Subcutaneous abdominal adipose tissue (tissue), 5 donors: ENCODE data around the gene AKIRIN2.
A peak's percentile ranks its signal among the peaks of the same experiment; 100 is the strongest.

Source experiments
- H3K27ac ChIP-seq: one replicate; pipeline ENCODE4 v1.7.0; 2013; ENCODE audit warnings: low read depth, mild to moderate bottlenecking, inconsistent platforms, low read length, moderate library complexity
- H3K27me3 ChIP-seq, 5 donors: one replicate each; pipeline ENCODE4 v1.7.0; 2013; ENCODE audit warnings: low read length in 5 of 5, inconsistent platforms in 1 of 5; ENCODE audit not compliant: control insufficient read depth in 5 of 5, insufficient read depth in 4 of 5
- H3K36me3 ChIP-seq, 5 donors: one replicate each; pipeline ENCODE4 v1.7.0; 2013; ENCODE audit warnings: low read length in 5 of 5; ENCODE audit not compliant: control insufficient read depth in 5 of 5, insufficient read depth in 5 of 5
- H3K4me1 ChIP-seq, 5 donors: one replicate each; pipeline ENCODE4 v1.7.0; 2013; ENCODE audit warnings: low read length in 5 of 5, mild to moderate bottlenecking in 3 of 5, moderate library complexity in 1 of 5; ENCODE audit not compliant: control insufficient read depth in 5 of 5, insufficient read depth in 5 of 5
- H3K4me3 ChIP-seq, 5 donors: one replicate each; pipeline ENCODE4 v1.7.0; 2013; ENCODE audit warnings: low read length in 5 of 5, low read depth in 1 of 5
- H3K9ac ChIP-seq, 5 donors: one replicate each; pipeline ENCODE4 v1.7.0; 2013; ENCODE audit warnings: low read length in 5 of 5, mild to moderate bottlenecking in 4 of 5, moderate library complexity in 3 of 5
- H3K9me3 ChIP-seq, 5 donors: one replicate each; pipeline ENCODE4 v1.7.0; 2013; ENCODE audit warnings: low read length in 5 of 5; ENCODE audit not compliant: control insufficient read depth in 5 of 5
- donor health status: healthy.
- donor health status: healthy.
- donor health status: healthy.
- donor health status: healthy.
- donor health status: healthy.

AKIRIN2 gene

DNA sequence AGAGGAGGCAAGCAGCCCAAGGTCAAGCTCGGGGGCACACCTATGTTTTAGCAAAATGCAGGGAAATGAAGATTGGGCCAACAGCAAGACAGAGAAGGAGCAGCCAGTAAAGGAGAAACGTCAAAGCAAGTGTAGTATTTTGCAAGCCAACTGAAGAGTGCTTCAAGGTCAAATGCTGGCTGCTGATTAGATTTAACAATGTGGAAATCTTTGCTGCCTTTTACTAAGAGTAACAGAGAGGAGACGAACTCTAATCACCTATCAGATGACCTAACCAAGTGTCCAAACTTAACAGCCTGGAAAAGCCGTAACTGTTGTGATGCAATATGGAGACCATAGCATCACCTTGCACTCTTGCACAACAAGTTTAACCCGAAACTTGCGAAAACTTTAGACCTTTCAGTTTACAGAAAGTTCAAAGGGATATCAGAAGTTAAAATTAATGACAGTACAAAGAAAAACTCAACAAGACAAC, 30.4 kb downstream of the AKIRIN2 start:
- peaks cover 21 to 56% (median 26%) of the 10 kb centered on the region in 5 donors for H3K36me3 ChIP-seq
- peaks cover 0 to 16% (median 6%) of the 10 kb centered on the region in 5 donors for H3K4me1 ChIP-seq
- H3K4me3 ChIP-seq: no peak overlapping the region
- no peaks in the 10 kb centered on the region for H3K27me3 ChIP-seq
- no peaks in the 10 kb centered on the region for H3K9me3 ChIP-seq
- no peak overlapping the region for H3K9ac ChIP-seq
- peak overlapping the region; percentile 8 for H3K27ac ChIP-seq

DNA sequence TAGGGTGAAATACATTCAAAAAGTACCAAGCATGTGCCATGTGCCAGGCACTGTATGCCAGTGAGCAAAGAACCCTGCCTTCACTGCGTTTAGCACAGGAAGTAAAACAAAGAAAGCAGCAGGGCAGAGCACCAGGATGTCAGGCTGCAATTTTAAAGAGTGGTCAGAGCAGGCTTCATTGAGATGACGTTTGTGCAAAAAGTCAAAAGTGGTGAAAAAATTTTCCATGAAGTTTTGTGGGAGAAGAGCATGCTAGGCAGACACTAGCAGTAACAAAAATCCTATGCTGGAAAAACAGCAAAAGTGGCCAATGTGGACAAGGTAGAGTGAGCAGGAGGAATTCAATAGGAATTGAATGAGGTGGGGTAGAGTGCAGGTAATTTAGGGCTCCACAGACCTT, 31.3 kb downstream of the AKIRIN2 start:
- Histone ChIP-seq H3K27ac (peak overlapping the region; percentile 8), H3K4me1 (peaks cover 0 to 16% (median 6%) of the 10 kb centered on the region in 5 donors), H3K9ac (no peak overlapping the region), H3K36me3 (peaks cover 19 to 49% (median 24%) of the 10 kb centered on the region in 5 donors), H3K9me3 (no peaks in the 10 kb centered on the region), H3K4me3 (no peak overlapping the region), H3K27me3 (no peaks in the 10 kb centered on the region)

DNA sequence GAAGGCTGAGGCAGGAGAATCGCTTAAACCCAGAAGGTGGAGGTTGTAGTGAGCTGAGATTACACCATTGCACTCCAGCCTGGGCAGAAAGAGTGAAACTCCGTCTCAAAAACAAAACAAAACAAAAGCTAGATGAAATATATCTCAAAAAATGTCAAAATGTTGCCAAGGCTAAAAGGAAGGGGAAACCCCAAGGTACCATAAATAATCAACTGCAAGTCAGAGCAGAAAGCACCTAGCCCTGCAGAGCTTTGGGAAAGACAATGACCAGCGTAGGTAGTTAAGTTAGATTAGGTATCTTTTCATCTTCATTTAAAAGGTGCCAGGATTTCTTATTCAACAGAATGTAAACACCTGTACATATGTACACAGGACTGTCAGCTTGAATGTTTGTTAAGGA, 33.0 kb downstream of the AKIRIN2 start:
- Histone ChIP-seq H3K9ac (no peak overlapping the region), H3K36me3 (peaks cover 14 to 44% (median 16%) of the 10 kb centered on the region in 5 donors), H3K4me1 (peaks cover 0 to 18% (median 0%) of the 10 kb centered on the region in 5 donors), H3K27me3 (no peaks in the 10 kb centered on the region), H3K27ac (no peak overlapping the region), H3K4me3 (no peak overlapping the region), H3K9me3 (no peaks in the 10 kb centered on the region)

DNA sequence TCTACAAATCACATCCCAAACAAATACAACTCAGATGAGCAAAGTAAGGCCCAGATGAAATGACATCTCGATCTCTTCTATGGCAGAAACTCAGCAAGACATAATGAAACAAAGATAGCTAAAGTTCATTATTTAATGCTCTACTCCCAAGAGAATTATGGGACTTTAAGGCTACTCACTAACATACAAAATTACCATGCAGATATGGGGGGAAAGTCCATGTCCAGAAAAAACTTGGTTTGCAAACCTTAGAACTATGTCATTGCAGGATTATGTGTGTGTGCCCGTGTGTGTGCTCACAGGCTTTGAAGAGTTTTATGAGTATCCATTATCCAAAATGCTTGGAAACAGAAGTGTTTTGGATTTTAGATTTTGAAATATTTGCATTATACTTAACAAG, 34.0 kb downstream of the AKIRIN2 start:
- H3K4me1 ChIP-seq: peaks cover 0 to 22% (median 0%) of the 10 kb centered on the region in 5 donors
- no peaks in the 10 kb centered on the region for H3K27me3 ChIP-seq
- no peak overlapping the region for H3K27ac ChIP-seq
- no peaks in the 10 kb centered on the region for H3K9me3 ChIP-seq
- peaks cover 14 to 38% (median 19%) of the 10 kb centered on the region in 5 donors for H3K36me3 ChIP-seq
- no peak overlapping the region for H3K9ac ChIP-seq
- no peak overlapping the region for H3K4me3 ChIP-seq

DNA sequence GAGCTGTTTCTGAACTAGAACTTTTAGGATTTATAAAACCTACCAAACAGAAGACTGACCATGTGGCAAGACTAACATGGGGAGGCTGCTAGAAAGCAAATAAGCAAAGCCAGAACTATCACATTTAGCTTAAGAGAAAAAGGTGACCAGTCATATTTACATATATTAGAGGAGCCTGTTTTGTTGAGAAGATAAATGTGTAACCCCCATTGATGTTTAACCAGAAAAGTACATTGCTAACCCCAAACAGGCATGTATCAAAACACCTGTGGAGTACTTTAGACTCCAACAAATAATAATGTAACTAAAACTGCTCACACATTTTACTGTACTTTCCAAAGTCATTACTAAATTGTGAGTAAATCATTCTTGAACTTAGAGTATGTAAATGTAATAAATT, 35.0 kb downstream of the AKIRIN2 start:
- Histone ChIP-seq H3K27me3 (no peaks in the 10 kb centered on the region), H3K9ac (no peak overlapping the region), H3K36me3 (peaks cover 9 to 32% (median 19%) of the 10 kb centered on the region in 5 donors), H3K4me3 (no peak overlapping the region), H3K4me1 (peaks cover 0 to 22% (median 0%) of the 10 kb centered on the region in 5 donors), H3K9me3 (no peaks in the 10 kb centered on the region), H3K27ac (no peak overlapping the region)

DNA sequence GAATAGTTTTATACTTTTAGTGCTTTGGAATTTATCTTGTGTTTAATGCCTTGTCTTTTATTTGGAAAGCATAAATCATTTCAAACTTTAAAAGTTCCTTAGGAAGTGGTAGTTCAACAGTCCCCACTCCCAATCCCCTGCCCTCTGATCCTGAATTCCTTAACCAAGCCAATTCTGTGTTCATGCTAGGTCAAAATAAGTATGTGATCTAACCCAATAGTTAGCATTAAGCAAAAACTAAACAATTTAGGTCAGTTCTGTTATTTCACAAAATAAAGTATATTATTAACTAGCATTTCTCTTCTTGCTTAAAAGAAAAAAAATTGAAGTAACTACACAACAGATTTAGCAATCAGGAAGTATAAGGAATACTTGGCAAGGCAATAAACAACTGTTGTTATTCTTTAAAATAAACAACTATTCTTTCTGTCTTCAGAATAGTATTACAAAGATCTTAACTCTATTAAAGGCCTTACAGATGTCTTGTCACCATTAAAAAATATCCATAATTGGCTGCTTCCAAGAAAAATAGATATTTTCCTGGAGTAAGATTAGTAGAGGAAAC, 37.0 kb downstream of the AKIRIN2 start:
- Histone ChIP-seq H3K9me3 (no peaks in the 10 kb centered on the region), H3K4me3 (no peak overlapping the region), H3K27ac (peak overlapping the region; percentile 40), H3K4me1 (peaks cover 0 to 30% (median 0%) of the 10 kb centered on the region in 5 donors), H3K27me3 (no peaks in the 10 kb centered on the region), H3K36me3 (peaks cover 9 to 28% (median 11%) of the 10 kb centered on the region in 5 donors), H3K9ac (peak overlapping the region in 1 of 5 donors; percentile 13)

DNA sequence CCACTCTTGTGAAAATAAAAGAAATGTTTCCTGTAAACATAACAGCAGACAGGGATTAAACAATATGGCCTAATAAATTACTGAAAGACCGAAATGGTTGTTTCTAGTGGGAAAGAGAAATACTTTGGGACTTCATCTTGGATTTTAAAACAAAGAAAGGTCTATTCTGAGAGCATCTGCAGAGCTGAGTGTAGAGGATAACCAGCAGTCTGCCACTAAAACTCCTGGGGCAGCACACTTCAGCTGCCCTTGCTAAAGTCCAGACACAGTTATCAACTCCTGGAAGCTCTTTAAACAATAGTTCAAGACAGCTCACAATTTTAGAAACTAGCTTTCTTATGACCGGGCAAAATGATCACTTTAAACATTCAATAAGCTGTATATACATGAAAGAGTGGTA, 38.6 kb downstream of the AKIRIN2 start:
- Histone ChIP-seq H3K27me3 (no peaks in the 10 kb centered on the region), H3K27ac (no peak overlapping the region), H3K9ac (peak overlapping the region in 1 of 5 donors; percentile 32), H3K36me3 (peaks cover 3 to 22% (median 8%) of the 10 kb centered on the region in 5 donors), H3K9me3 (no peaks in the 10 kb centered on the region), H3K4me3 (no peak overlapping the region), H3K4me1 (peaks cover 0 to 32% (median 0%) of the 10 kb centered on the region in 5 donors)

DNA sequence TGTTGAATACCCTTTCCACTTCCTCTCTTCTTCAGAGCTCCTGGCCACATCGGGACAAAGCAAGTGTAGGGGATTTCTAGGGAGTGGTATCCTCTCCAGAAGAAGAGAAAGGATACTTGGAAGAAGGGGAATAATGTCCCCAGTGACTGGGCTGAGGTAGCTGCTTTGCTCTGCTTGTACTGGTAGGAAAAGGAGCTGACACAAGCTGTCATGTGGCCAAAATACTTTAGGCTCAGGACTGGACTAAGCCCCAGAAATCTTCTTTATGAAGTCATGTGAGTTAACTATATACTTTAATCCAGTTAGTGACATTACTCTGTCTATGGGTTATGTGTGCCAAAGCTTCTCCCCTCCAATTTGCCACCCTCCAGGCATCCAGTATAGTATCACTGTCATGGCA, 40.5 kb downstream of the AKIRIN2 start:
- Histone ChIP-seq H3K9me3 (no peaks in the 10 kb centered on the region), H3K27ac (peak overlapping the region; percentile 56), H3K36me3 (peaks cover 0 to 11% (median 2%) of the 10 kb centered on the region in 5 donors), H3K9ac (no peak overlapping the region), H3K27me3 (no peaks in the 10 kb centered on the region), H3K4me1 (peaks cover 0 to 35% (median 0%) of the 10 kb centered on the region in 5 donors), H3K4me3 (no peak overlapping the region)

DNA sequence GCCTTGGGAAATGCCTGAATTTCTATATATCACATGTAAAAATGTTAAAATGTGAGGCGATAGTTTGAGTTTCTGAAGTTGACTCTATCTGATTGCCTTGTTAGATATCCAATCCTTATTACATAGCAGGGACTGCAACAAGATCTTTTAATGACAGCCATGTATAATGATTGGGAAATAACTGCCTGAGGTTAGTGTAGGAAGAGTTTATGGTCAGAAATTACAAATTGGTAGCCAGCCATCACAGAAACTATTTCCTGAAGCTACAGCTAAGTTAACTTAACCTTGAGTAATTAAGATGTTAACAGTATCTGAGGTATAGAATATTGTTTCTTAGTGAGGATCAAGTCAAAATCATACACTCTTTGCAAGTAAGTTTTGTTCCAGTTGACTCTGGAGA, 41.0 kb downstream of the AKIRIN2 start:
- Histone ChIP-seq H3K4me3 (no peak overlapping the region), H3K4me1 (peaks cover 0 to 35% (median 0%) of the 10 kb centered on the region in 5 donors), H3K9ac (no peak overlapping the region), H3K27me3 (no peaks in the 10 kb centered on the region), H3K36me3 (peaks cover 0 to 11% (median 2%) of the 10 kb centered on the region in 5 donors), H3K27ac (peak overlapping the region; percentile 56), H3K9me3 (no peaks in the 10 kb centered on the region)

DNA sequence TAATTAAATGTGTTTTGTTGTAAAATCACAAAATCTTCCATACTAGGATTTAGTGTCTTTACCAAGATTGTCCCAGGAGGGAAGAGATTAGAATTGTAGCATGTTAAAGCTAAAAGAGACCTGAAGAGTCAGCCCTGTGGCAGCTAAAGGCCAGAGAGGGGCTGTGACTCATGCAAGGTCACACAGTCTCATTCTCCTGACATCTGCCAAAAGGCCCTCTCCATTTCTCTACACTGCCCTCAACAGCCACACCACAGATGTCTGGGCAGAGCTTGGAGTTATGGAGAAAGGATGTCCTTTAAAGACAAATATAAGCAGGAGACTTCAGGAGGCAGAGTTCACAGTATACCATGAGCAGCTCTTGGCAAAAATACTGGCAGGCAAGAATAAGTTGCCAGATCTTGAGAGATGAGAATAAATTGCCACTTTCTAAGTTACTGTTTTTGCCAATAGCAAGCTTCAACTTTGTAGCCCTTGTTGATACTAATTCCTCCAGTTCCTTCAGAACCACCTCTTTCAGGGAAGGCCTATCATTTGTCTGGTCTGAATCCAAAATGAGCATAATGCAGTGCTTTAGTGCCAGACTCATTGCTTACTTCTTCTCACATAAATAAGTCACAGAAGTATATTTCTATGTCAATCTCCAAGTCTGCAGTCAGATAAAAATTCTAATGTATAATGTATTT, 41.7 kb downstream of the AKIRIN2 start:
- peak overlapping the region; percentile 56 for H3K27ac ChIP-seq
- no peak overlapping the region for H3K9ac ChIP-seq
- peaks cover 0 to 34% (median 0%) of the 10 kb centered on the region in 5 donors for H3K4me1 ChIP-seq
- no peaks in the 10 kb centered on the region for H3K27me3 ChIP-seq
- H3K4me3 ChIP-seq: no peak overlapping the region
- peaks cover 0 to 11% (median 2%) of the 10 kb centered on the region in 5 donors for H3K36me3 ChIP-seq
- no peaks in the 10 kb centered on the region for H3K9me3 ChIP-seq
